ENCODE data around the gene ADAMTS12. TPM values are rescaled to one million over a fixed set of nuclear protein-coding genes. Genes with fewer than 3 reads are reported as not detected.

Gene ADAMTS12
- polyA plus RNA-seq, 1 experiment: 46.8 TPM

DNA sequence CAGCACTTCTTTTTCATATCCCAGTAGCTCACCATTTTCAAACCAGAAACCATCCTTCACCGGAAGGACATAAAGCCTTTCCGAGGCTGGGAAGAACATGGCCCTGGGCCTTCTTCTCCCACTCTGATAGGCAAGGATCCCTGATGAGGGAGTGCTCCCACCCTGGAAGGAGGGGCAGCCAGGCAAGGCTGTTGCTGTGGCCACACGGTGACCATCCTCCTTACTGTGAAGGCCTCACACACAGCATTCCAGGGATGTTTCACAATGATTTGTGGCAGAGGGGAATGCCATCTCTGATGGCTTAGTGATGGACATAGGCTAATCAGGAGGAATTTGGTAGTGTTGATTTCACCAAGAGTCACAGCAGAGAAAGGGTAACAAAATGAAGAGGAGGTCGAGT is 130.7 kb downstream of the ADAMTS12 start:
- Histone ChIP-seq H3K9me3 (ENCODE audit: control insufficient read depth, insufficient read depth, low read length) (no peaks in the 10 kb centered on the region), H3K27me3 (ENCODE audit: control insufficient read depth, insufficient read depth, low read length) (no peaks in the 10 kb centered on the region), H3K27ac (ENCODE audit: low read depth, low read length) (no peak overlapping the region), H3K4me3 (ENCODE audit: low read depth, low read length) (no peak overlapping the region)
- ChIA-PET POLR2A (no interaction called here), CTCF (no interaction called here)
- TF ChIP-seq CTCF (IDR thresholded peaks at IDR 0.05; ENCODE audit: low read depth, low read length): no peak
- DNase-seq (ENCODE audit: low read depth, low spot score): no peak

DNA sequence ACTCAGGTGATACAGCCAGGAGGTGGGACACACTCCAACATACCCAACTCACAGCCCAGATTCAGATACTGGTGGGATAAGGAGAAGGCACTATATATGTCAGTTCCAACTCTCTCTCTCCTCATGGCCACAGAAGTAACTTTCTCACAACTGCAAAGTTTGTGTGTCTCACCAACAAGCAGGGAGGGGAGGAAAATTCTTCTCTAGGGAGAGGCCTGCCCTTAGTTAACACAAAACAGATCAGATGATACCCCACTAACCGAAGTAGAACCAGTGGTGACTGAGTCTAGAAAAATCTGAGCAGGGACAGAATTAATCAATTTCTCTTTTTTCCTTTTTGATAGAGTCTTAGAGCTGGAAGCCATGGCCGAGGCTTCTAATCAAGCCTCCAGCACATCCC is 133.1 kb downstream of the ADAMTS12 start:
- Histone ChIP-seq H3K4me3 (ENCODE audit: low read depth, low read length) (no peak overlapping the region), H3K27ac (ENCODE audit: low read depth, low read length) (no peak overlapping the region), H3K9me3 (ENCODE audit: control insufficient read depth, insufficient read depth, low read length) (no peaks in the 10 kb centered on the region), H3K27me3 (ENCODE audit: control insufficient read depth, insufficient read depth, low read length) (no peaks in the 10 kb centered on the region)
- POLR2A ChIA-PET: no interaction called here
- CTCF ChIA-PET: no interaction called here
- DNase-seq (ENCODE audit: low read depth, low spot score): no peak
- no peak for TF ChIP-seq CTCF (IDR thresholded peaks at IDR 0.05; ENCODE audit: low read depth, low read length)

GRCh38 chr5:33756491-33756890 is 135.3 kb downstream of the ADAMTS12 start:
- ChIA-PET CTCF (interaction anchor here (1.1 kb wide), 1 partner anchor 177 kb away, joined by 3 read pairs; no protein-coding TSS in a partner anchor), POLR2A (no interaction called here)
- DNase-seq (ENCODE audit: low read depth, low spot score): no peak

DNA sequence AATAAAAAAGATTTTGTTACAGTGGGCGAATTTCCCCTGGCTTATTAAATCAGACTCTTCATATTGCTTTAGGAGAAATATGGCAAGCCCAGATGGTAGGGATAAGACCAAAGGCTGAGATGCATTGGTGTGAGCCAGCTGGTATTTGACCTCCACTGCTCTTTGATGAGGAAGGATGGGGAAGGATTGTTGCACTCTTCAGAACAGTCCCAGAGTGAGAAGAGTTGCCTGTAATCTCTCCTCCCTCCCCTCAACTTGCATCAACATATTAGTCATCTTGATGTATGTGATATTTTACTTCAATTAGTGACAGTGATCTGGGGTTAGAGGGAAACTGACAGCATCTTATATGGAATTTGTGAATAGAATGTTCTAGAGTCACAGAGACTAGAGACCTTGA is 136.6 kb downstream of the ADAMTS12 start:
- Histone ChIP-seq H3K27ac (ENCODE audit: low read depth, low read length) (no peak overlapping the region), H3K27me3 (ENCODE audit: control insufficient read depth, insufficient read depth, low read length) (no peaks in the 10 kb centered on the region), H3K9me3 (ENCODE audit: control insufficient read depth, insufficient read depth, low read length) (no peaks in the 10 kb centered on the region), H3K4me3 (ENCODE audit: low read depth, low read length) (no peak overlapping the region)
- DNase-seq (ENCODE audit: low read depth, low spot score): no peak
- ChIA-PET CTCF (no interaction called here), POLR2A (no interaction called here)
- TF ChIP-seq CTCF (IDR thresholded peaks at IDR 0.05; ENCODE audit: low read depth, low read length): no peak

More at GRCh38 chr5:33756491-33756890, 135.3 kb downstream of the ADAMTS12 start:
- Histone ChIP-seq H3K4me3 (ENCODE audit: low read depth, low read length) (no peak overlapping the region), H3K27ac (ENCODE audit: low read depth, low read length) (no peak overlapping the region), H3K27me3 (ENCODE audit: control insufficient read depth, insufficient read depth, low read length) (no peaks in the 10 kb centered on the region), H3K9me3 (ENCODE audit: control insufficient read depth, insufficient read depth, low read length) (no peaks in the 10 kb centered on the region)
- no peak for TF ChIP-seq CTCF (IDR thresholded peaks at IDR 0.05; ENCODE audit: low read depth, low read length)

DNA sequence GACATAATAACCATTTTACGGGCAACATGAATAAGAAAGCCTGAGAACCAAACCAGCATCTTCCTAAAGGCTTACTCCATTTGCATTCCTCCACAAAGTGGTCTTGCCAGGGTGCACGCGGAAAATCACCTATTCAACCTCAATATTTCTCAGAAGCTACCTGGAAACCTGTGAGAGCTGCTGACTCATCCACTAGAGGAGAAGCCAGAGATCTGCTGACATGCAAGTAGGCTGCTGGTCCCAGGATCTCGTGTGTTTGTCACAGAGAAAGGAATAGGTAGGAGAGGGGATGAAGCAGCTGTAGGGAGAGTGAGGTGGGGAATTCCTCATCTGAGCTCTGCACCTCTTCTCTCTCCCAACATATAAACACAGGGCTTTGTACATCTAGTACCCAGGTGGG is 138.1 kb downstream of the ADAMTS12 start:
- no peak for DNase-seq (ENCODE audit: low read depth, low spot score)
- no peaks in the 10 kb centered on the region for H3K9me3 ChIP-seq (ENCODE audit: control insufficient read depth, insufficient read depth, low read length)
- CTCF ChIA-PET: interaction anchor here (0.6 kb wide), 1 partner anchor 216 kb away, joined by 3 read pairs; no protein-coding TSS in a partner anchor
- H3K27me3 ChIP-seq (ENCODE audit: control insufficient read depth, insufficient read depth, low read length): no peaks in the 10 kb centered on the region
- POLR2A ChIA-PET: no interaction called here
- no peak for TF ChIP-seq CTCF (IDR thresholded peaks at IDR 0.05; ENCODE audit: low read depth, low read length)
- no peak overlapping the region for H3K27ac ChIP-seq (ENCODE audit: low read depth, low read length)
- H3K4me3 ChIP-seq (ENCODE audit: low read depth, low read length): no peak overlapping the region
